Measurements from ENCODE around the gene PACC1.

The PACC1 gene

DNA sequence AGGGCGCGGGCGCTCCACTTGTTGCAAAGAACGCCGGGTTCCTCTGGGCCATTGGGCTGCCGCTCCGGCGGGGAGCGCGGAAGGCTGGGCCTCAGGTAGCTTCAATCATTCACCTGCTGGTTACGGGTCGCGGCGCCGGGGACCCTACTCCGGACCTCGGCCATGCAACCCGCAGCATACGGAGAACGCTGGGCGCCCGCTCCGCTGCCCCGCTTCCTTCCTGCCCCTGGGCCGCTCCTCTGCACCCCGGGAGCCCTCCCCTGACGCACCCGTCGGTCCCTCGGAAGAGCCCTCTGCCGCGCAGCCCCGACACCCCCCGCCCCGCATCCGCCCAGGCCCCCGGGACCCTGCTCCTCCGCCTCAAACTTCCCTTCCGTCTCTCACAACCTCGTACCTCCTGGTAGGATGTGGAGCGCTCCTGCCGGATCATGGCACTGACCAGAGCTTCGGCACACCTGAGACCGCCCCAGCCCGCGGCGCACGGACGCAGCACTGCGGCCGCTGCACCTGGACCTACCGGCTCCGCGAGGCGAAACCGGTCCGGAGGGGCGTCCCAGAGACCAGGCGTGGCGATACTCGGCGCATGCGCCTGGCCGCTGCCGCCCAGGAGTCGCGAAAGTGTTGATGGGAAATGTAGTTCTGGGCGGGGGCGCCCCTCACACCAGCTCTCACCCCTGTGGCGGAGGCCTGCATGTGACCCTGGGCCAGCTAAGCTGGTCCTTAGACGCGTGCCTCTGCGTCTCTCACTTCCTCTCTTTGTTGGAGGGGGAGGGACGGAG, at the start of gene PACC1:
TSS of gene PACC1 (minus strand) at position 559 of the 779 bp plus-strand sequence. CDS start at position 430, 129 bp downstream.
- peak; percentile 79 for DNase-seq

DNA sequence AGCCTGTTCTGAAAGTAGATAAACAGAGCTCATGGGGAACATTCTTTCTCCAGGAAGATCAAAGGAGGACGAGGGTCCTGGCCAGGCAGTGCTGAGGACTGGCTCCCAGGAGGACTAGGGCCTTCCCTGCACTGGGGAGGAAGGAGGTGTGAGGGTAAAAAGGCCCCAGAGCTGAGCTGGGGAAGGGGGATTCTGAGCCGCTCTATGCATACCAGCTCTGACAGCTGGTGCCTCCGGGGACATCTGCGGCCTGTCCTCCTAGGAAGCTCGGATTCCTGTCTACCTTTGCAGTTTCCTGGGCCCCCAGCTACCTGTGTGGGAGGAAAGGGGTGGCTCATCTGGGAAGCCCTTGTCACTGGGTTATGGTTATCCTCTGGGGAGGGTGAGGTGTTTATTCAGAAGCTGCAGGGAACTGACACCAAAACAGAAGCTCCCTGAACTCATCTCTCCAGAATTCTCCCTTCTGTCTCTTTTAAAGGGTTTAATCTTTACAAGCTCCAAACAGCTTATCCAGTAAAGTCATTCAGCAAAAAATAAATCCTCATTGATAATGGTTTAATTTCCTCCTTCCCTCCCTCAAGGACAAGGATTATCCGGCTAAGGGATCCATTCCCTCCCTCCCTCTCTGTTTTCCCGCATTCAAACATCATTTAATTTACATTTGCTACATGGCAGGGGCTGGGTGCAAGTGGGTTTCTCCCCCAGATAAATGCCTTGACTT, 49.0 kb upstream of the PACC1 start:
- DNase-seq = no peak

DNA sequence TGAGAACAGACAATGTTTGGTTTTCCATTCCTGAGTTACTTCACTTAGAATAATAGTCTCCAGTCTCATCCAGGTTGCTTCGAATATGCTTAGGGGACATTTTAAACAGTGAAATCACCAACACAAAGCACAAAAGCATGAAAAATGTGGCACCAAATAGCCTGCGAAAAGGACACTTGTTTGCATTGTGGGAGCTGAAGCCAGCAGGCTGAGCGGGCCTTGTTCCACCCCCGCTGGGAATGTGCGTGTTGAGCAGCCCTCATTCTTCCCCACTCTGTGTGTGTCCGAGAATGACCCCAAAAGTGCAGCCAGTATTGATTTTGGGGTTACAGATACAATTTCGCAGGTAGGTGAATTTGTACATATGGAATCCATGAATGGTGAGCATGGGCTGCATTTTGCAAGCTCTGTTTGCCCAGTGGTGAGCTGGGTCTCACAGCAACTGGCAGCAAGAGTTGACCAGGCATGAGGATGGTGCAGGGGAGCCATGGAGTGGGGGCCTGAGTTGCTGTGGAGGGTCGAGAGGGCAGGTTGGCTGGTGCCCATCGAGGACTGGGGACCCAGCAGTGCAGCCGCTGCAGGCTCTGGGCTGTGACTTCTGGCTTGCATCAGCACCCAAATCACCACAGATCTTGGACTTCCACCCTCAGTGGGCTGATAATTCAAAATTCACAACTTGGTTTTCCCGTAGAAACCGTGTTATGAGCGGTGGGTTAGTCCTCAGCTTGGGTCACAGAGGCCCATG, 47.4 kb upstream of the PACC1 start:
- no peak for DNase-seq

DNA sequence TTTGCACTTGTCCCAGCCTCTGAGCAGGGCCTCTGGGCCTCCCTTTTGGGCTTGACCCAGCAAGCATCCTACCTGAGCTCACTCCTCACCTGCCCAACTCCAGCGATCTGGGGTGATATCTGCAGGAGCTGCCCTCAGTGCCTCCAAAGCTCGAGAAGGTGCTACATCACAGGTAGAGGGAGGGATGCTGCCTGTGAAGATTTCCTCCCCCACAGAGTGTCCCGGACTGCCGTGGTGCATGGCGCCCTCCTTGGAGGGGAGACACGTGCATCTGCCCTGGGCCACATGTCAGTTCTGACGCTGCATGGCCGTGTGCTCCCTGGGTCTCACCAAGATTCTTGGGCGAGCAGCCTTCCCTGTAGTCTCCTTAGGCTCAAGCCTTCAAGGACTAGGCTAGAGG, 45.7 kb upstream of the PACC1 start:
- DNase-seq = no peak

DNA sequence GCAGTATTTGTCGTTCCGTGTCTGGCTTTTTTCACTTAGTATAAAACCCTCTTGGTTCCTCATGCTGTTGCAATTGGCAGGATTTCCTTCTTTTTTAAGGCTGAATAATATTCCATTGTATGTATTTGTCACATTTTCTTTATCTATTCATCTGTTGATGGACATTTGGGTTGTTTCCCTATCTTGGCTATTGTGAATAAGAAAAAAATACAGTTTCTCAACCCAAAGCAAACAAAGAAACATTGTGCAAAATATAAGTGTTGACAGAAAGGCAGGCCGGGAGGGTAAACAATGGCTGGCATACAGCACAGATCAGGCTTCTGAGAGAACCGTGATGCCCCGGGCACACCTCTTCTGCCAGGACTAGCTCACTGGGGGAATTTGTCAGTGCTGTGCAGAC, 45.0 kb upstream of the PACC1 start:
- no peak for DNase-seq

DNA sequence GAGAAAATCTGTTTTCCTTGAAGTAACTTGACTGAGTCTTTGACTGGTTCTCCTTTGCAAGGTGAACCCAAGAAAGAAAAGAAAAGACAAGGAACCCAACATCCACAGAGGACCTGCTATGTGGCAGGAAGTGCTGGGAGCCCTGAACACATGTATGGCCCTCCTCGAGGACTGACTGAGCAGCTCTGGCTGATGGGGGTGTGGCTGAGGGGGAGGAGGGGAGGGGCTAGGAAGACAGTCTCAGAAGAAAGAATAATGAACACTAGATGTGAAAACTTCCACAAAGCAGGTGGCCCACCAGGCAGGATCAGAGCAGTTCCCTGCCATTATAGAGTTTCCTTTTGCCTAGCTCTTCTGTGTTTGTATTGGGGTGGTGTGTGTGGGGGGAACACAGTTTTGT, 44.1 kb upstream of the PACC1 start:
- no peak for DNase-seq

DNA sequence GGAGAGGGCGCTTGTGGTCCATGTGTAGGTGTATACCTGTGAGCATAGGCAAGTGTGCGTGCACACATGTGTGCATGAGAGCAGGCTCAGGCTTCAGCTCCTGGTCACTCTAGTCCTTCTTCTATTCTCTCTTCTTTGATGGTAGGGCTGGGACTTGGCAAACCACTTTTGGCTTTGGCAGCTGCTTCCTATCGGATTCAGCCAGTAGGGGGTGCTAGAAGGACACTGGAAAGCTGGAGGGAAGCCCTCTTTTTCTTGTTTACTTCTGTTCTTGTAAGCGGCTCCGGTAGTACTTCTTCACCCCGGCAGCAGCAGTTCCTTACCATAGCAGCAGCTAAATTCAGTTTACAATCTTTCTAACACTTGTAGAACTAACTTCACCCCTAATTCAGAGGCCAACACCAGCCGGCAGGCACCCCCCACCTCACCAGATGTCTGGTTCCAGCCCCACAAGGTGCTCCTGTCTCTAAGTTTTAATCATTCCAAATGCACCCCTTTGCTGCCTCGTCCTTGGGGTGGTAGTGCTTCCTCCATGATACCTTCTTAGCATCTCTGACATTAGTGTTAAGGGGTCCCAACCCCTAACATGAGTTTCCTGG, 43.2 kb upstream of the PACC1 start:
- no peak for DNase-seq

DNA sequence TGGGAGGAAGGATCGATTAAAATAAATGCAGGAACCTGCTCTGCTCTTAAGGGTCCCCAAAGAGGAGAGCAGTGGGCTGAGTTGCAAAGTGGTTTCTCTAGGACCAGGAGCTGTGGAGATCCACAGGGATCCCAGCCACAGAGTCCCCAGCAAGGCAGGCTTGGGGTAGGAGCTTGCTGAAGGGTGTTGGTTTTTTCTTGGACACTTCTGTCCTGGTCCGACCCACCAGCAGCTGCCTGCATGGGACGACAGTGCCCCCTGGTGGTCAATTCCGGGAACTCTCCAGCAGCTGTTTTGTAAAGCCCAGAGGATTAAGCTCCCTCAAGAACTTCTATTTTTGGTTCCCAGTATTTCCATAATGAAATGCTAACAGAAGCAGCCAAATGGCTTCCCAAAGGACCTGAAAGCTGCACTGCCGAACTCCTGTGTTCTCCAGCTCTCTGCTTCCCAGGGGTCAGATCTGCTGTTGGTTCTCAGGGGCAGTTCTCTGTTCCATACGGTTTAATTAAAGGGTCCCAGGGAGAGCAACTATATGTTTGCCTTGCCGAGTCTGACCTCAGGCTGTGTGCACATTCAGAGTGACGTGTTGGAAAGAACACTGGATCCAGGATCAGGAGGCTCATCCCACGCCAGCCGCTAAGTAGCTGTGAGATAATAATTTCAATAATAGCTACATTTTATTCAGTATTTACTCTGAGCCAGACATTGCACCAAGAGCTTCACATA, 41.3 kb upstream of the PACC1 start:
- DNase-seq = peak; percentile 42

DNA sequence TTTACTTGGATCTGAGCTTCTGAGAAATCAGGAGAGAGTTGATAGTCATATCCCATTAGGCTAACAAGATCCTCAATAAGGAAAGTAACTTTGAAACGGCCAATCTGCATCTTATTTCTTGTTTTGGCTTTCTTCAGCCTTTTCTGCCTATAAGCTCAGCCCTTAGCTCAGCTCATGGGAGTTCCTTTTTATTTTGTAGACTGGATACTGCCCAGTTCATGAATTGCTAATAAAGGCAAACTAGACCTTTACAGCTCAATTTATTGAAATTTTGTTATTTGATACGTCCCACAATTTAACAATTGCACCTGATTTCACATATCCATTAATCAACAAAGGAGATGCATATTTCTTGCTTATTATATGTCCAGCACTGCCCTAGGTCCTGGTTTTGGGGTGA, 40.7 kb upstream of the PACC1 start:
- DNase-seq = no peak

DNA sequence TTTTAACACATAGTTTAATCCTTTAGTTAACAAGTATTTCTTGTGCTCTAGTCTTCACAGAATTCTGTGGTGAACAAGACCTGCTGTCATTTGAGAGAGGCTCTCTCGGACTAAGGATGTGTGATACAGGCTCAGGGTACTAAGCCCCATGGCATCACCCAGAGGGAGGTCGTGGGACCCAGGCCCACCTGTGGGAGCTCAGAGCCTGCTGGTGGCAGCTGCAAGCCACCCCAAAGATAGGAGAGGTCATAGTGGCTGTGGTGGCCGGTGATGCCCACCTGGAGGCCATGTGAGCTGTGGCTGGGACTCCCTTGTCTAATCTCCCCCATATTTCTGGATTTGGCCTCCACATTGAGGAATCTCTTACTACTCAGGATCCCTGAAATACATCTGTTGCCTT, 40.1 kb upstream of the PACC1 start:
- no peak for DNase-seq

DNA sequence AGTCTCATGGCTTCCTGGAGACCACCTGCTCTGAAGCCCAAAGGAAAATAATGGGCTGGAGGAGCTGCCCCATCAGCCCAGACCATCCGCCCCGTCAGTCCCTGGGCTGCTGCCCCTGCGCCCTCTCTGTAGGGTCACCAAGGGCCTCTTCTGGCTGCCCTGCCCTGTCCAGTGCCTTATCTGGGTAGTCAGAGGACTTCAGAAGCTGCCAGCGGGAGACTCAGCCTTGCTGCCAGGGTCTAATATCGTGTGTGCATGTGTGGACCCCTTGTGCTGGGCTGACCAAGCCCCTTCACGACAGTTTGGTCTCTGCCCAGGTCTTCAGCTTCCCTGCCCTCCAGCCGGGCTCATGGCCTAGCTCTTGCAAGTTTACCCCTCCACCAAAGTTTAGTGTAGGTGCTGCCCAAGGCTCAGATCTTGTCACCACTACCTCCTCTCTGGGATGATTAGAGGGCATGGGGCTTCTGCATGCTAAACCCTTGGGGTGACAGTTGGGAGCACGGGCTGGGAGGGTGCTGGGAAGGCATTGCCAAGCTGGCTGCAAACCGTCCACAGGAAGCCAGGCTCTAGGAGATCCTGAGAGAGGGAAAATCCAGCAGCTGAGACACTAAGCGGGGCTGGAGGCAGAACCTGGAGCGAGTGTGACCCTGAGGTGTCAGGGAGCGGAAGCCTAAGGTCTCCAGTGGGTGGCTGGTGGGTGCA, 38.6 kb upstream of the PACC1 start:
- no peak for DNase-seq

DNA sequence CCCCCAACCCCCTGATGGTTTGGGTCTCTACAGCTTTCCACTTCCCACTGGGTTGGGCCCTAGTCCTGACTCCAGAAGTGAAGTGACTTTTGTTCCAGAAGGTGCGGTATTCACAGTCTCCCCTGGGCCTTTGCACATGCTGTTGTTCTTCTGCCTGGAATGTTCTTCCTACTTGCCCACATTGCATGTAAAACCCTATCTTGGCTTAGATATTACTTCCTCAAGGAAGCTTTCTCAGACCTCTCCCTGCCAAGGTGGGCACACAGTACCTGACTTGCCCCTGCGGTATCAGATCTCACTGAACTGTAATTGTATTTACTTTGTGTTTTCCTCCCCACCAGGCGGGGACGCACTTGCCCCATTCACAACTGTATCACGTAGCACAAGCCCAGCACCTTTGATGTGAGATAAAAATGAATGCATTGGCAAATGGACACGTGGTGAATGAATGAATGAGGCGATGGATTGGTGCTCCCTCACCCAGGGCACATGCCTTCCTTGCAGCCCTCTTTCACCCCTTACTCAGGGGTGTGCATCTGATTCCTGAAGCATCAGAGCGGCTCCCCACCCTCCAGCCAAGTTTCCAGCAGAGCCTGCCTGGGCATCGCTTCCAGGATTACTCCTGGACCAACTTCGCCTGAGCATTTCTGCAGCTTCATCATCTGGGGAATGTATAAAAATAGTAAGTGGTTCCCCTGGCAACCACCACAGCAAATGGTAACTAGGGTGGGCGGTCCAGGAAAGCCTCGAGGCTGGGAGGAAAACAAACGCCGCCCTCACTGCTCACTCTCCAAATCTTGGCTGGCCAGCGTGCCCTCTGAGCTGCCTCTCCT, 37.9 kb upstream of the PACC1 start:
- DNase-seq = no peak

DNA sequence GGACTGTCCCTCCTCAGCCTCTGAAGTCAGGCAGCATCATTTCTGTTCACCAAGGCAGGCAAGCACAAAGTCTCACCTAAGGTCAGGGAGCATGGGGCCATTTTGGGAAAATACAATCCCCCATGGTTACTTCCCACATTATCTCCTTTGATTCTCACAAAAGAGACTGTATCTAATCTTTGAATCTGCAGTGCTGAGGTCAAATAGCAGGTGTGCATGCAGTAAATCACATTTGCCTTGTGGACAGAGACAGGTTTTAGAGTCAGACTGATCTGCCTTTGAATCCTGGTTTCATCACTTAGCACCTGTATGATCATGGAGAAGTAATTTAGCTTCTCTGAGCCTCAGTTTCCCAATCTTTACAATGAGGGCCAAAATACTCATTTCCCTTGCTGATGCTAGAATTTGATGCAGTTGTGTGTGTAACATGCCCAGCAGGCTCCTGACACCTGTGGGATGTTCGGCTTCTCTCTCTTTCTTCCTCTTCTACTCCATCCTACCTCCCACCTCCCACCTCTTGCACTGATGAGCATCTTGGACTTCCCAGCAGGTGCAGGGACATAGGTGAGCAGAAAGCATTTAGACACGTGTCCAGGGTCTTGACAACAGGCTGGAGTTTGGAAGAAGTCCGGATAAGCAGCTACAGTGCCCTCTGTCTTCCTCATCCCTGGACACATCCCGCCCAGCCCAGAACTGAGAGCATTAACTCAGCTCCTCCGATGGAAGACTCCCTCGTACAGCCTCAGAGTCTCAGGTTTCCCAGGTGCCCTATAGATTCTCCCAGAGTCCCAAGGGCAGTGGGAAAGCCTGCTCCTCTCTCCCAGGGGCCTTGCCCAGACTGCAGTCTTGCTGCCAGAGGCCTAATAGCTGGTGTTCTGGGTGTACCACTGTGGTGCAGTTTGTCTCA, 37.0 kb upstream of the PACC1 start:
- DNase-seq = no peak

DNA sequence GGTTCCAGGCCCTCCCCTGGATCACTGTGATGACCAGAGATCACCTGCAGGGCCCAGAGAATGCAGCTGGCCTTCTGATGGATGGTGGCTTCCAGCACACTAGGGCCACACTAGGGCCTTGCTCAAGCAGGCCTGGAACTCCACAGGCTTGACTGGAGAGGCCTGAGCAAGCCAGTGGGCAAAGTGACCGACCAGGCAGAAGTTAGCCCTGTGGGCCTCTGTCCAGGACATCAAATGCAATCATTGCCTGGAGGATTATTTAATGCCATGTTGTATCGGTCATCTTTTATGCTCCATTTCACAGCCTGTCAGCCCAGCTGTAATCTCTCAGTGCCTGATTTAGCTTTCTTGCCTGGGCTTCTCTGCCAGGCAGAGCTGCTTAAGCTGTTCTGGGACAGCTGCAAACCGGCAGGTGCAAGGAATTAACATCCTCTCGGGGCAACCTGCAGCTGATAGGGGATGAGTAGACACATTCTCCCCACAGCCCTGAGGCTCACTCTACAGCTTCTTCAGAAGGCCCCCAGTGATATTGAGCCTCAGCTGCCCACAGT, 35.7 kb upstream of the PACC1 start:
- DNase-seq = peak; percentile 66

DNA sequence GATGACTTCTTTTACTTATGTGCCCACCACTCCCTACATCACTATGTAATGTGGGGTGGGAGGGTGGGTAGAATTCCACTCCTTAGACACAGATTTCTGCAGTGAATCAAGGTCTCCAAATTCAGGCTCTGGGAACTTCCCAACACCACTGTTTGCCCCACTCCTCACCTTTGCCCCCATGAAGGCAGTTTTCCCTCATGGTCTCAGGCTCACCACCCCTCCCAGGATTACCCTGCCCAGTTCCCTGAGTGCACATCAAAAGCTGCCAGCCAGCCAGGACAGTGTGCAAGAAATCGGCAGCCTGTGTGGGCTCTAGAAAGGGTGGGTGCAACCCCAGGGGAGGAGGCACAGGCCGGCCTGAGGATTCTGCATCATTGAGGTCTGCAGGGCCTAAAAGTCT, 32.8 kb upstream of the PACC1 start:
- no peak for DNase-seq

DNA sequence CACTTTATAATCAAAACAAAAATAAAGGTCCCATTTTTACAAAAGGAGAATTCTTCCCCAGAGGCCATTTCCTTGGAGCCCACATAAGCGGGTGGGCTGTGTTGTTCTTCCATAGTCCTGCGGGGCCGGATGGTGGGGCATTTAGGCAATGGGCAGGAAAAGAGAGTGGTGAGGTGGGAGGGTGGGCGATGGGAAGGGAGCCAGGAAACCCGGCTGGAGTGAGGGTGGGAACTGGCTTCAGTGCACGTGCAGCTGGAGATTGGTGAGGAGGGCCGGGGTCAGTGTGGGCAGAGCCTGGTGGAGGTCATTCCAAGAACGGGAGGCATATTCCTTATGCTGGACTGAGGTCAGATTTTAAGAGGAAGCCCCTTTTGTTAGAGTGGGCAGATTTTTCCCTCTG, 31.6 kb upstream of the PACC1 start:
- no peak for DNase-seq

DNA sequence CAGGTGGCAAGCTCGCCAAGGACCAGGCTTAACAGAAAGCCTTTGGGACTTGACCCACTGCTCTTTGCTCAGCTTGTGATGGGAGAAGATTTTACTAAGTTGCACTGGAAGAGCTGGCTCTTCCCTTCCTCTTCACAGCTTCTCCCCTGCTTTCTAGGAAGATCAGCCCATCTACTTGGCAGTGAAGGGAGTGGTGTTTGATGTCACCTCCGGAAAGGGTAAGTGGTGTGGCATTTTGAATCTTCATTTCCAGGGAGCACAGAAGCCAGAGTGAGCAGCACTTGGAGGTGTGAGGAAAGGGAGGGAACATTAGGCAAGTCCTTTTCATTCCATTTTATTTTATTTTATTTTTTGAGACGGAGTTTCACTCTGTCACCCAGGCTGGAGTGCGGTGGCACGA, 27.7 kb upstream of the PACC1 start:
- DNase-seq = no peak

DNA sequence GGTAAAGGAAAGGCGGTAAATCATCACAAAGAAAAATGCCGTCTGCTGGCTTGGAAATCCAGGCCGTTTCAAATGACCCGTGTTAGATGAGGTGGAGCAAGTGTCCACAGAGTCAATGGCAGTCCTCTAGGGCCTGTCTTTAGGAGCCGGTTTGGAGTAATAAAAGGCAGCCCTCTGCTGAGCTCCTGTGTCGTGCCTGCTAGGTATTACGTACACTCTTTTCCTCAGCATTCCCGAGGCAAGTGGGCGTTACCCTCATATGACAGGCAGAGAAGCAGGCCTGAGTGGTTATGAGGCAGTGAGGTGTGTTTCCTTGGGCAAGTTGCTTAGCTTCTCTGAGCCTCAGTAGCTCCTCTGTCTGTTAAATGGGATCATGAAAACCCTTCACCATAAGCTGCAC, 25.7 kb upstream of the PACC1 start:
- DNase-seq = no peak

DNA sequence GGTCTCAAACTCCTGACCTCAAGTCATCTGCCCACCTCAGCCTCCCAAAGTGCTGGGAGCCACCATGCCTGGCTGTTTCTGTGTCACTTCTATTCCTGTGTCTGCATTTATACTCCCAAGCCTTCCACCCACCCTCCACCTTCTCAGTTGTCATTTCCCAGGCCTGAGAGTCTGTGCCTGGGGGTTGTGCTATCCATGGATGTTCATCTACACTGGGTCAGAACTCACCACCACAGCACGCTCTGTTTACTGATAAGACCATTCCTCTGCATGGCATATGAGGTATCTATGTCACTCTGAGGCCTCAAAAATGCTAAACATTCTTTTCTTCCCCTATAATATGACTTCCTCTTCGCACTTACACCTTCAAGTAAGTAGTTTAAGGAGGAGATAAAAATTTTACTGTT, 24.1 kb upstream of the PACC1 start:
- DNase-seq = no peak

All from SHP77 treated with DMSO at 0.1 percent for 48 hours (cell line).